Hepatic stellate cell (primary cell): ENCODE data around the gene TLK1.
"Not testable (repeated sequence)": the region's sequence is repeated elsewhere in the genome, so short reads cannot be mapped to it uniquely, and the experiment has no call there.

Experiments
- DNase-seq: peaks from one replicate; pipeline ENCODE4 v3.0.0; 2011; ENCODE audit warnings: low spot score

The TLK1 gene

GRCh38 chr2:171169333-171169732, 8.6 kb upstream of the TLK1 start:
- DNase-seq = no peak

GRCh38 chr2:171167352-171167997, 6.8 kb upstream of the TLK1 start:
- no peak for DNase-seq

GRCh38 chr2:171166328-171166983, 5.8 kb upstream of the TLK1 start:
- no peak for DNase-seq

- no peak for DNase-seq
Measured at GRCh38 chr2:171165967-171166327, 5.3 kb upstream of the TLK1 start.

DNA sequence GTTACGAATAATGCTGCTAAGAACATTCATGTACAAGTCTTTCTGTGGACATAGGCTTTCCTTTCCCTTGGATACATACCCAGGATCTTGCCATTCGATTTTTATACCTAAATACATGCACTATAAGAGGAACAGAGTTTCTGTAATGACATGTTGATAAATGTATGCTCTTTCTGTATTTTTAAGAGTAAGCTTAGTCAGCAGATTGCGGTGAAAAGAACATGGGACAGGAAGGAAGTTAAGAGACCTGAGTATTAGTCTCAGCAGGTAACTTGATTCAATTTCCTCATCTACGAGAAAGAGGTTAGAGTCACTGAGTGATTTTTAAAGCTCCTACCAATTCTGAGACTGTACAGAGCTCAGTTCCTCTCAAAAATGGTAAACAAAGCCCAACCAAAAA, 2.6 kb upstream of the TLK1 start:
- no peak for DNase-seq

- not testable (repeated sequence) for DNase-seq
Measured at GRCh38 chr2:171162522-171163197, 2.0 kb upstream of the TLK1 start.

DNA sequence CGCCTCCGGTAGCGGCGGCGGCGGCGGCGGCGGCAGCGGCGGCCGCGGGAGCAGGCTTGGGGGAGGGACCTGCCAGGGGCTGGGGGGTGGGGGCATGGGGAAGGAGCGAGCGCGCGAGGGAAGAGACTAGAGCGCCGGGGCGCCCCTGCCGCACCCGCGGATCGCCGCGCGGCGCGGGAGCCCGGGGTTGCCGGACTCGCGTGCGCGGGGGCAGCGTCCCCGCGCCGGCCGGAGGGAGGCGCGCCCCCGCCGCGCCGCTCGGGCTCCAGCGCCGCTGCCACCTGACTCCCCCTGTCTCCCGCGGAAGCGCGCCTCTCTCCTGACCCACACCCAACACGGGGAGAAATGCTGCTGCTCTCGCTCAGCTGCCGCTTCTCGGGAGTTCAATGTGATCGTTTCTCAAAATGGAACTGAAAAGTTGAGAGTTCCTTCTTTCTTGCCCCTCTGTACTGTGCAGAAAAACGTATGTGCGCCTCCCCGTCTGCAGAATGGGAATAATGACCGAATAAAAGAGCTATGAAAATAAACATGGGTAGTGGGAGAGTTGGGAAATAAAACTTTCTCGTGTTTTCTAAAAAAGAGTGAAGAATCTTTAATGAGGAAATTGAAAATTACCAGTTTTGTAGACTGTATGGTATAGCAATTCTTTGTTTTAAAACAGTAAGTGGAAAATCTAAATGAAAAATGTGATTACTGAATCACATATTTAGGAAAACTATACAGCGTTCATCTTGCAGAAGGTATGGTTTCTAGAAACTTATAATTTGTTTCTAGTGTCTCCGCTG, 455 bp upstream of the TLK1 start:
- peak; percentile 74 for DNase-seq

GRCh38 chr2:171159372-171160118, 1.1 kb downstream of the TLK1 start:
- peak; percentile 42 for DNase-seq

GRCh38 chr2:171158790-171159371, 1.8 kb downstream of the TLK1 start:
- no peak for DNase-seq

DNA sequence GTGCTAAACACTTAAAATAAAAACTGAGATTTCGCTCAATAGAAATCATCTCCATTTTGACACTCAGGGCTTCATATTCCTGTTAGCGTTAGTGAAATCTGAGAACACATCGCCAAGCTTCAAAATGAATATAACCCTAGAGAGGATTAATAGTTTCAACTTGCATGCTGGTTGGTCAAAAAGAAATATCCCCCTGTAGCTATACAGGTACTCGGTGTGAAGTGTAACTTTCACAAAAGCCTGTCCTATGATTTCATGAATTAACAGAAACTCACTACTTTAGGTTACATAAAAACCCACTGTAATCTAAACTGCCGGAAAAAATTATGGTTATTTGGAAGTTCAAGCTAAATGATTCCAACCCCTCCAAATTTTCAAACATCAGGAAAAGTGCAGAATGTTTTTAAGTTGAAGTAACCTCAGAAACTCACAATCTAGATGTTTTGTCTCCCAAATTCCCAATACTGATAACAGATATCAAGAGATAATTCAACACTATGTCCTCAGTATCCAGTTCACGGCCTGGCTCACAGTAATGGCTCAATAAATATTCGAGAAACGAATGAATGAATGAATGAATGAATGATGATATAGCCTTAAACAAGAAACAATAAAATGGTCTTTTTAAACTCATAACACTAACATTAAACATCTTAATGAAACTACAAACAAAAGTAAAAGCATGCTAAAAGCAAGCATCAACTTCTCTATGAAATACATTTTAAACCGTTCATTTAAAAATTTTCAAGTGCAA, 2.5 kb downstream of the TLK1 start:
- no peak for DNase-seq

GRCh38 chr2:171157109-171157500, 3.6 kb downstream of the TLK1 start:
- no peak for DNase-seq

GRCh38 chr2:171154348-171154747, 6.3 kb downstream of the TLK1 start:
- DNase-seq = no peak

DNA sequence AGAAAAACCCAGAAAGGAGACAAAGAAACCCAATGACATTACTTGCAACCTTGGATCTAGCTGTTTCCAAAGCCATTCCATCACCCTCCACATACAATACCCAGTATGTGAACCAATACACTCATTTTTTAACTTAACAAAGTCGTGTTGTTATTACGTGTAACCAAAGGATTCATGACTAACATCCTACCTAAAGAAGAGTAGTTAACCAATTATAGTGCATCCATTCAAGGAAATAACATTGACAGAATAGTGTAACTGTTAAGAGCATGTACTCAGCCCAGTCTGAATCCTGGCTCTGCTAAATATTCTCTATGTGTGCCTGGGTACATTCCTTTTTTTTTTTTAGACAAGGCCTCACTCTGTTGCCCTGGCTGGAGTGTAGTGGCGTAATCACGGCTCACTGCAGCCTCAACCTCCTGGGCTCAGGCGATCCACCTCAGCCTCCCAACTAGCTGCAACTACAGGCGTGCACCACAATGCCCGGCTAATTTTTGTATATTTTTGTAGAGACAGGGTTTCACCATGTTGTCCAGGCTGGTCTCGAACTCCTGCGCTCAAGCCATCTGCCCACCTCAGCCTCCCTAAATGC, 9.9 kb downstream of the TLK1 start:
- DNase-seq = no peak

DNA sequence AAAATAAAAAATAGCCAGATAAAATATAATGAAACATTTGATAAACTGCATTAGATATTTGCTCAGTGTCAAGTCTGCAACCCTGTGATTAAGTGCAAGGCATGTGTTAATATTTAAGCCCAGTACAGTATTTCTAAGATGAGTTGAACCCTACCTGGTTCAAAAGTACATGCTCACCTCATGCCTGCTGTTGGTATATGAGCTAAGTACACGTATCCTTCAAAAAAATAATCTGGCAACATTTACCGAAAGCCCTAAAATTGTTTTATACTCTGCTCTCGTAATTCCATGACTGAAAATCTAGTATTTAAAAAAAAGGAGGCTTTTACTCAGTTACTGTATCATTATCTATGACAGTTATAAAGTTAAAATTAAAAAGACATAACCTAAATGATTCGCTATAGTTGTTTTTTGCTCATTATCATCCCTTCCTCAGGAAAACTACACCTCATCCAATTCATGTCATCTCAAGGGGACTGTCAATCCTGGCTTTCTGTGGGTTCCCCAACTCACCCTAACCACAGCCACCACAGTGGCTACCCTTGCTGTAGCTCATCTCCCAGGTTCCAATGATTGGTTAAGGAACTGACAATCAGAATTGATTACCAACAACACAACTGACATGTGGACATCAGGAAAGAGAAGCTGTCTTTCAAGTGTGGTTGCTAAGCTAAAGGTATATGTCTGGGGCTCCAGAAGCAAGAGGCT, 10.6 kb downstream of the TLK1 start:
- DNase-seq = no peak

DNA sequence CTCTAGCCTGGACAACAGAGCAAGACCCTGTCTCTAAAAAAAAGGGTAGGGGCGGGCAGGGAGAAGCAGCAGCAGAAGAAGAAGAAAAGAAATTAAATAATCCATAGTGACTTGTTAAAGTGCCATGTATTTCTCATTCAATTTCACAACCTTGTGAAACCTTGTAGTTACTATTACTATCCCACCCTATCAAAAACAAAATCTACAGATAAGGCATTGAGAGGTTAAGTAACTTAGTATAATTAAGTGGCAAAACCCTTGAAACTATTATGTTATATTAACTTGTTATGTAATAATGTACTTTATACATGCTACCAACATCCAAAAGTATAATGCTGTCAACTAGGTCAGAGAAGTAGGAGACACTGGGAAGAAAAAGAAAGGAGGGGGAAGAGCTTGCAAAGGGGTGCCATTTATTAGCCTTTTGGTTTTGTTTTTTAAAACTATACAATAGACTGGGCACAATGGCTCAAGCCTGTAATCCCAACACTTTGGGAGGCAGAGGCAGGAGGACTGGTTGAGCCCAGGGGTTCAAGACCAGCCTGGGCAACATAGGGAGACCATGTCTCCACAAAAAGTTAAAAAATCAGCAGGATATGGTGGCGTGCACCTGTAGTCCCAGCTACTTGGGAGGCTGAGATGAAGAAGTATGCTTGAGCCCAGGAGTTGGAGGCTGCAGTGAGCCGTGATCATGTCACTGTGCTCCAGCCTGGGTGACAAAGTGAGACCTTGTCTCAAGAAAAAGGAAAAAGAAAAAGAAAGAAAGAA, 11.3 kb downstream of the TLK1 start:
- DNase-seq = no peak

DNA sequence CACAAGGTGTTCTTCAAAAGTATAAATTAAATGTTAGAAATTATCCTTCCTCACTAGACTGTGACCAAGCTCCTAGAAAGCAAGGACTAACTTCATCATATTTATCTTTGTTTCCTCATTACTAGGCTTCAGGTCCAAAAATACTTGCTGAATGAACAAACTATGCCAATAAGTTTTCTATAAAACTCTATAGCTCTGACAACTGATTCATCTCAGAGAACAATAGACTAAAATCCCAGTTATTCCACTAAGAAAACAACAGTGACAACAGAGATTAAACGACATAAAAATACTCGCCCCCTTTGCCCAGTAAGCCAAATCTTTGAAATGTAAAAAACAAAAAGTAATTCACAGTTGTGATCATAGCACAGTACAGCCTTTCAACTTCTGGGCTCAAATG, 13.6 kb downstream of the TLK1 start:
- DNase-seq = no peak

DNA sequence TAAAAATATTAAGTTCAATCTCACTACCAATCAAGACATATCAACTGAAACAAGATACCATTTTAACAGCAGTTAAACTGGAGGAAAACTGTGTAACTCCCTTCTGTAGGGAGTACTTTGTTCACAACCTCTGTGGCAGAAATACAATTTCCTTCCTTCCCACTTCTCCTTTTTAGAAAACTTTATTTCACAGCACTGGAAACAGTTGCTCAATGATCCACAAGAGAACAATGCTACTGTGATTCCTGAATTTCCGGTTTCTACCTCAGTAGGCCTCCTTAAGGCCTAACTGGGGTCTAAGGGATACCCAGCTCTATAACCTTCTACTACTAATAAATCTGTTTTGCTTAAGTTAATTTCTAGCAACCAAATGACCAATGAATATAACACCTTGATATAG, 14.1 kb downstream of the TLK1 start:
- no peak for DNase-seq

- DNase-seq = no peak
Measured at GRCh38 chr2:171146071-171146470, 14.6 kb downstream of the TLK1 start.

DNA sequence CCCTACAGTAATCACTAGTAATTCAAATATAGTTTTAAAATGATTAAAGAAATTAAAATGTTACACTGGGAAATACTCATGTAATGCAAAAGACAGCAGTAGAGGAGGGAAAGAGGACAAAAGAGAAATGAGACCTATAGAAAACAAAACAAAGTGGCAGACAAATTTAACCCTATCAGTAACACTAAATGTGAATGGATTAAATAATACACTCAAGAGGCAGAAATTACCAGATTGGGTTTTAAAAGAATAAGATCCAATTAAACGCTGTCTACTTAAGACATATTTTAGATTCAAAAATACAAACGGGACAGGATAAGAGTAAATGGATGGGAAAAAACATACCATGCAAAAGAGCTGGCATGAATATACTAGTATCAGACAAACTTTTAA, 17.0 kb downstream of the TLK1 start:
- no peak for DNase-seq
